GM12891 (cell line): ENCODE data around the gene NFATC1.

ENCODE experiments used
- POLR2A ChIP-seq: IDR thresholded peaks from 2 replicates; pipeline ENCODE4 v1.6.1; 2011; ENCODE audit warnings: low read depth, low read length, control low read depth
- POLR2AphosphoS5 ChIP-seq: IDR thresholded peaks from 2 replicates; pipeline ENCODE4 v1.6.1; 2011; ENCODE audit warnings: low read depth, low read length, control low read depth
- SPI1 ChIP-seq: IDR thresholded peaks from 2 replicates; pipeline ENCODE4 v1.6.1; 2011; ENCODE audit warnings: low read depth, low read length, control low read depth
- TAF1 ChIP-seq: IDR thresholded peaks from 2 replicates; pipeline ENCODE4 v1.6.1; 2011; ENCODE audit warnings: low read depth, low read length, control low read depth

DNA sequence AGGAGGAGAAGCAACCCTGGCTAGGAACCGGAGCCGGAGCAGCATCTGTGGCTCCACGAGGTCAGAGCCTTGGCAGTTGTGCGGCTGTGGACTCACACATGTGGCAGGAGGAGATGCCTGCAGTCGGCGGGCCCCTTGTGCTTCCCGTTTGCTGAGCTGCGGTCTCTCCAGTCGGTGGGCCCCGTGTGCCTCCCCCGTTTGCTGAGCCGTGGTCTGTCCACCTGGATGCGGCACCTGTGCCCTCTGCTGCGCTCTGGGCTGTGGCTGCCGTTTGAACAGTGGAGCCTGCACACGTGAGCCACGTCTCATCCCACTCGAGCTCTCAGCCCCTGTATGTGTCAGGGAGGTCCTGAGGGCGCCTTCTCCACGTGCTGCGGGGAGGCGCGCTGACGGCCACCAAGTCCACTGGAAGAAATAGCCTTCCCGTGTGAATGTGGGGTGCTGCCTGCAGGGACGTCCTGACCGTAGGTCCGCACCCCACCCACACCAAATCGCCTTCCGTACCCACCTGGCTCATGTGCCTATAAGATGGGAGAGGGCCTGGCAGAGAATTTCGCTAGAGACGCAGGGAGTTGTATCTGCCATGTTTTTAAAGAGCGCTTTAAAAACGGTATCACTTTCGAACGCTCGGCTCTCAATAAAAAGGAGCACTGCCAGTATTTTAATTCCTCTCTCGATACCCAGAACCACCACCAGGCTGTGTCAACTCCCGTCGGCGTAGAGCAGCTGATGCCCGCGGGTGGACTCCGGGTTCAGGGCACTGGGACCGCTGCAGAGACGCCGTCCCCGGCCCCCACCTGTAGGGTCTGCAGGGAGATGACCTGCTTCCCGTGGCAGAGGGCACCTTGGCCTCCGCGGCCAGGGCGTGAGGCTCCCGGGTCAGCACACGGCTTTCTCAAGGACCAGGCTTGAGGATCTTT lies 117.0 kb downstream of the NFATC1 start:
- TF ChIP-seq SPI1 (no peak), TAF1 (no peak), POLR2AphosphoS5 (no peak), POLR2A (no peak)
